H1 (cell line): ENCODE results near the gene PDS5A. TPM values are rescaled to one million over a fixed set of nuclear protein-coding genes. Genes with fewer than 3 reads are reported as not detected.

Experiments
- ASH2L ChIP-seq: fragments of 200-600, 300-600 bp; sonication (generic); IDR thresholded peaks from one replicate; pipeline ENCODE4 v1.7.1; 2017; ENCODE audit warnings: low read length
- BCL11A ChIP-seq, 2 experiments: IDR thresholded peaks; one replicate each; pipeline ENCODE4 v1.6.1; 2011; ENCODE audit warnings: low read depth in 2 of 2, low read length in 2 of 2, mild to moderate bottlenecking in 2 of 2
- BRCA1 ChIP-seq: IDR thresholded peaks from 2 replicates; pipeline ENCODE4 v1.6.1; 2012; ENCODE audit warnings: low read depth, low read length, improper control_type of control experiment
- CTCF ChIP-seq, 3 experiments: IDR thresholded peaks; 1 replicate in 2 of 3; 2 replicates in 1 of 3; pipeline versions ENCODE4 v1.5.1 to v1.6.1; 2011; ENCODE audit warnings: low read length in 3 of 3, mild to moderate bottlenecking in 3 of 3, inconsistent platforms in 2 of 3, low read depth in 1 of 3, moderate library complexity in 1 of 3; ENCODE audit not compliant: insufficient read depth in 1 of 3; ENCODE audit errors: control extremely low read depth in 1 of 3
- HDAC2 ChIP-seq, 2 experiments: fragments of 300-600 bp in 1 of 2; sonication (generic) in 1 of 2; IDR thresholded peaks; 2 replicates each; pipeline ENCODE4 v1.6.1; 2011 to 2012; ENCODE audit warnings: low read depth in 2 of 2, low read length in 2 of 2, mild to moderate bottlenecking in 2 of 2, moderate library complexity in 2 of 2, borderline replicate concordance in 1 of 2, inconsistent platforms in 1 of 2
- JUN ChIP-seq: IDR thresholded peaks from 2 replicates; pipeline ENCODE4 v1.6.1; 2011; ENCODE audit warnings: low read depth, mild to moderate bottlenecking, improper control_type of control experiment, low read length
- KDM4A ChIP-seq: IDR thresholded peaks from one replicate; pipeline ENCODE4 v1.7.1; 2012; ENCODE audit warnings: low read depth, mild to moderate bottlenecking, moderate library complexity, low read length, inconsistent platforms; ENCODE audit not compliant: severe bottlenecking
- PHF8 ChIP-seq: fragments of 200-600 bp; sonication (generic); conservative IDR thresholded peaks from 2 replicates; pipeline ENCODE4 v1.7.1; 2012; ENCODE audit warnings: low read depth, mild to moderate bottlenecking, inconsistent platforms, low read length, moderate library complexity
- polyA plus RNA-seq, 7 experiments: library from polyadenylated mRNA; depleted of rRNA in 3 of 7; stranded (reverse) in 5 of 7; unstranded in 2 of 7; fragments of >200 nt in 5 of 7; fragments of 200-250 nt in 2 of 7; gene quantifications; 1 replicate in 5 of 7; 2 replicates in 1 of 7; 4 replicates in 1 of 7; pipeline versions ENCODE4 v1.2.1 to v1.2.3, GENCODE V29; 2011 to 2013; ENCODE audit warnings: missing spikeins in 2 of 7, mixed read lengths in 2 of 7
- total RNA-seq: library from RNA; stranded (reverse); fragmentation: NEBNext Ultra II Directional; extraction: Animal tissue kit (Norgen Biotek cat#: 25700); gene quantifications from 2 replicates; pipeline ENCODE4 v1.2.1, GENCODE V29; 2021

Gene PDS5A
- total and polyA plus RNA-seq, 2 of the 8 experiments (the other 6 are each of a cell fraction or from before 2014, with no cell fraction given): 15.5 to 76.6 TPM

GRCh38 chr4:39977489-39978377, at the start of gene PDS5A (continued):
- TF ChIP-seq CTCF (IDR thresholded peaks at IDR 0.05; ENCODE audit: control extremely low read depth in 1 of 3, insufficient read depth in 1 of 3, low read depth in 1 of 3, low read length in 3 of 3) (peak; percentile 84 to 99 (median 86)), HDAC2 (IDR thresholded peaks at IDR 0.05; ENCODE audit: borderline replicate concordance in 1 of 2, low read depth in 2 of 2, low read length in 2 of 2) (0 out of 4 replicates have a peak, but pooled peaks of 1 of the 2 experiments have one; percentile 60), BCL11A (IDR thresholded peaks at IDR 0.05; ENCODE audit: low read depth in 2 of 2, low read length in 2 of 2) (no peak), PHF8 (peak; percentile 86), ASH2L (peak; percentile 66), KDM4A (peak; percentile 46), JUN (no peak), BRCA1 (peak; percentile 79)
